Transverse colon (tissue), 4 donors: ENCODE results near the gene ORC3. TPM values are rescaled to one million over a fixed set of nuclear protein-coding genes. Genes with fewer than 3 reads are reported as not detected.

Source experiments
- DNase-seq: peaks from one replicate; pipeline ENCODE4 v3.0.0-alpha.2; 2019
- H3K27ac ChIP-seq, 4 donors: fragments of 200-600 bp; sonication (generic); 2 replicates each; pipeline ENCODE4 v1.5.1; 2016 to 2018; ENCODE audit warnings: inconsistent platforms in 4 of 4
- H3K27me3 ChIP-seq: fragments of 200-600 bp; sonication (generic); 2 replicates; pipeline ENCODE4 v1.5.1; 2017; ENCODE audit warnings: inconsistent platforms
- H3K36me3 ChIP-seq, 4 donors: fragments of 200-600 bp; sonication (generic); 2 replicates each; pipeline ENCODE4 v1.5.1; 2017 to 2019; ENCODE audit warnings: inconsistent platforms in 4 of 4
- H3K4me1 ChIP-seq, 4 donors: fragments of 200-600 bp; sonication (generic); 2 replicates each; pipeline ENCODE4 v1.5.1; 2017 to 2020; ENCODE audit warnings: inconsistent platforms in 4 of 4
- H3K4me3 ChIP-seq, 4 donors: fragments of 200-600 bp; sonication (generic); 1 replicate in 1 of 4; 2 replicates in 3 of 4; pipeline versions ENCODE4 v1.5.1 to v1.6.1; 2017 to 2019; ENCODE audit warnings: inconsistent platforms in 4 of 4
- H3K9me3 ChIP-seq, 2 donors: fragments of 200-600 bp; sonication (generic); 2 replicates each; pipeline ENCODE4 v1.5.1; 2017 to 2019; ENCODE audit warnings: inconsistent platforms in 2 of 2
- CTCF ChIP-seq, 5 experiments: fragments of 200-600 bp in 3 of 5; fragments of 450-650 bp in 2 of 5; sonication (generic) in 3 of 5; IDR thresholded peaks; 1 replicate in 2 of 5; 2 replicates in 3 of 5; pipeline ENCODE4 v1.5.1; 2016 to 2017; ENCODE audit warnings: antibody characterized with exemption in 5 of 5, inconsistent platforms in 3 of 5, mild to moderate bottlenecking in 2 of 5, moderate library complexity in 1 of 5
- EP300 ChIP-seq: sonication (generic); formaldehyde crosslinking; IDR thresholded peaks from one replicate; pipeline ENCODE4 v1.6.1; 2017; ENCODE audit warnings: antibody characterized with exemption, low read depth
- POLR2A ChIP-seq: fragments of 450-650 bp; IDR thresholded peaks from one replicate; pipeline ENCODE4 v1.6.1; 2016; ENCODE audit warnings: antibody characterized with exemption, mild to moderate bottlenecking, moderate library complexity
- POLR2AphosphoS5 ChIP-seq, 3 donors: sonication (generic); formaldehyde crosslinking; IDR thresholded peaks; one replicate each; pipeline ENCODE4 v1.6.1; 2016; ENCODE audit warnings: antibody characterized with exemption in 3 of 3
- WGBS, 2 donors: methylation state at CpG; one replicate each; pipeline ENCODE4 v1.1.5; 2018; ENCODE audit warnings: low coverage in 1 of 2; 5-methylcytosine and 5-hydroxymethylcytosine counted together
- in situ Hi-C, 4 donors: fragments of 200-750 bp; cut with MboI; loops; one replicate each; pipeline versions ENCODE4 v1.15.0 to v1.15.1; 2017; ENCODE audit warnings: low sequenced_read_pairs in 3 of 4, low pct_ligation_motif_present in 1 of 4, low pct_unique_long_range_greater_than_20kb in 1 of 4
- intact Hi-C: fragments of 100-400 bp; cut with DNase I; formaldehyde crosslinking; loops from one replicate; pipeline ENCODE4 v1.15.1; 2023; ENCODE audit warnings: low total_unique reads
- total RNA-seq, 4 donors: library from RNA; depleted of rRNA; stranded (reverse); fragments of >200 nt; gene quantifications; one replicate each; pipeline ENCODE4 v1.1.0, GENCODE V29; 2016

The ORC3 gene
- total RNA-seq, 4 donors from 2014 or later, result 2.2 to 18.4 (median 17.8) TPM

GRCh38 chr6:87583822-87584221 lies 6.1 kb upstream of the ORC3 start:
- H3K27me3 ChIP-seq, result no peaks in the 10 kb centered on the region
- H3K27ac ChIP-seq, result no peak overlapping the region
- no peak for DNase-seq
- no peak overlapping the region for H3K4me3 ChIP-seq
- no peak for TF ChIP-seq EP300
- TF ChIP-seq POLR2AphosphoS5 (IDR thresholded peaks at IDR 0.05), result no peak
- TF ChIP-seq POLR2A, result no peak
- TF ChIP-seq CTCF (IDR thresholded peaks at IDR 0.05), result no peak
- H3K9me3 ChIP-seq, result no peaks in the 10 kb centered on the region
- H3K36me3 ChIP-seq, result peaks cover 0 to 12% (median 0%) of the 10 kb centered on the region in 4 donors
- intact Hi-C loops, result no loop called here
- 81 to 95% methylated on average over 2 to 4 of the region's 4 CpGs for WGBS, 2 donors
- in situ Hi-C loops, result no loop called here
- peaks cover 6 to 27% (median 15%) of the 10 kb centered on the region in 4 donors for H3K4me1 ChIP-seq

GRCh38 chr6:87586371-87587077 lies 3.4 kb upstream of the ORC3 start:
- no peak for DNase-seq
- peaks cover 10 to 41% (median 26%) of the 10 kb centered on the region in 4 donors for H3K4me1 ChIP-seq
- H3K27me3 ChIP-seq, result no peaks in the 10 kb centered on the region
- no peak overlapping the region for H3K4me3 ChIP-seq
- H3K27ac ChIP-seq, result no peak overlapping the region
- WGBS, 2 donors, result 95 to 99% methylated on average over 7 to 8 of the region's 8 CpGs
- peaks cover 0 to 12% (median 0%) of the 10 kb centered on the region in 4 donors for H3K36me3 ChIP-seq
- in situ Hi-C loops (no loop called here), intact Hi-C loops (no loop called here)
- TF ChIP-seq CTCF (IDR thresholded peaks at IDR 0.05) (no peak), POLR2A (no peak), POLR2AphosphoS5 (IDR thresholded peaks at IDR 0.05) (no peak), EP300 (no peak)
- no peaks in the 10 kb centered on the region for H3K9me3 ChIP-seq

- Histone ChIP-seq H3K9me3 (no peaks in the 10 kb centered on the region), H3K4me3 (peak overlapping the region; percentile 66 to 93 (median 80)), H3K27ac (peak overlapping the region; percentile 84 to 93 (median 88)), H3K4me1 (peaks cover 10 to 45% (median 26%) of the 10 kb centered on the region in 4 donors), H3K27me3 (no peaks in the 10 kb centered on the region), H3K36me3 (no peaks in the 10 kb centered on the region)
- no peak for DNase-seq
- TF ChIP-seq EP300, result no peak
- no peak for TF ChIP-seq CTCF (IDR thresholded peaks at IDR 0.05)
- TF ChIP-seq POLR2AphosphoS5 (IDR thresholded peaks at IDR 0.05), result no peak
- no peak for TF ChIP-seq POLR2A
- in situ Hi-C loops (no loop called here), intact Hi-C loops (no loop called here)
- 15 to 27% methylated on average over 7 to 10 of the region's 10 CpGs for WGBS, 2 donors
These were observed 1.1 kb upstream of the ORC3 start for GRCh38 chr6:87588756-87589407.

- no peak for DNase-seq
- TF ChIP-seq CTCF (IDR thresholded peaks at IDR 0.05), result no peak
- no peak for TF ChIP-seq POLR2AphosphoS5 (IDR thresholded peaks at IDR 0.05)
- TF ChIP-seq EP300, result no peak
- TF ChIP-seq POLR2A, result no peak
- Histone ChIP-seq H3K27me3 (no peaks in the 10 kb centered on the region), H3K36me3 (peaks cover 0 to 9% (median 0%) of the 10 kb centered on the region in 4 donors), H3K9me3 (no peaks in the 10 kb centered on the region), H3K27ac (peak overlapping the region; percentile 84 to 93 (median 88)), H3K4me3 (peak overlapping the region; percentile 66 to 93 (median 80)), H3K4me1 (peaks cover 10 to 45% (median 24%) of the 10 kb centered on the region in 4 donors)
- WGBS, 2 donors, result 2 to 5% methylated on average over 8 to 11 of the region's 11 CpGs
- intact Hi-C loops, result loop anchor here (5.0 kb wide), 1 partner anchor 112 kb away; the partner anchor contains the start of gene AKIRIN2
- in situ Hi-C loops, result no loop called here
These were observed 514 bp downstream of the ORC3 start for GRCh38 chr6:87590417-87590880.
